ENCODE data around the gene BDKRB2.

GRCh38 chr14:96254687-96255086, 50.0 kb downstream of the BDKRB2 start:
- TF ChIP-seq POLR2AphosphoS5 (IDR thresholded peaks at IDR 0.05; ENCODE audit: low read depth), result no peak
- no peak for TF ChIP-seq CTCF (conservative IDR thresholded peaks at IDR 0.05; ENCODE audit: low read depth in 2 of 2)
- no peak for TF ChIP-seq EZH2 (IDR thresholded peaks at IDR 0.05; ENCODE audit: low read depth, unreplicated experiment)
- TF ChIP-seq REST (IDR thresholded peaks at IDR 0.05; ENCODE audit: unreplicated experiment), result no peak
- no peak for TF ChIP-seq CREB1 (CRISPR knock-in tag; IDR thresholded peaks at IDR 0.05; ENCODE audit: low read depth)
- no peak for TF ChIP-seq ZNF114 (CRISPR knock-in tag; IDR thresholded peaks at IDR 0.05)
- TF ChIP-seq NANOG (IDR thresholded peaks at IDR 0.05; ENCODE audit: borderline replicate concordance), result no peak
- TF ChIP-seq ETS1 (IDR thresholded peaks at IDR 0.05), result no peak
- TF ChIP-seq STAT1 (IDR thresholded peaks at IDR 0.05; ENCODE audit: unreplicated experiment), result no peak
- no peak for TF ChIP-seq EZH2phosphoT487 (IDR thresholded peaks at IDR 0.05; ENCODE audit: unreplicated experiment)
- no peak for TF ChIP-seq JUNB (IDR thresholded peaks at IDR 0.05; ENCODE audit: unreplicated experiment)

All from GM23338 (cell line).